ENCODE results near the gene AHRR. TPM values are rescaled to one million over a fixed set of nuclear protein-coding genes. Genes with fewer than 3 reads are reported as not detected.

Gene AHRR
- total RNA-seq, 1 experiment from 2014 or later, result 2.2 TPM

DNA sequence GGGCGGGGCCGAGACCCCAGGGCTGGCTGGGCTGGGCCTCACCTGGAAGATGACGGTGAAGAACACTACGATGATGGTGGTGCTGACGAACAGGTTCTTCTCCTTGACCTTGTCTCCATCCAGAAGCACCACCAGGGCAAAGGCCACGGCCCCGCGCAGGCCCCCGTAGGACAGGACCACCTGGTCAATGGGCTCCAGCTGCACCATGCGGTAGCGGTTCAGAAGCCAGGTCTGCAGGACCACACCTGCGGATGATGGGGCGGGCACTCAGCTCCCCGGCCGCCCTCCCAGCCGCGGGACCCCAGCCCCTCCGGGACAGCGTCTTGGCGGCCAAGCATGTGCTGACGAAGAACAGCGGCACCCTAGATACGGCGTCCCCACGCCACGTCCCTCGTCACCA, 161.0 kb downstream of the AHRR start:
- H3K27ac ChIP-seq (ENCODE audit: insufficient read length, low read depth, low read length), result no peak overlapping the region
- Mint-ChIP-seq H3K4me1 (no peaks in the 10 kb centered on the region; a peak in 1 of 4 replicates), H3K9me3 (no peaks in the 10 kb centered on the region), H3K27me3 (ENCODE audit: low read depth) (peaks cover 13% of the 10 kb centered on the region), H3K4me3 (no peak overlapping the region), H3K36me3 (ENCODE audit: insufficient read depth in 1 of 3, low read depth in 3 of 3) (no peaks in the 10 kb centered on the region), H3K27ac (no peak overlapping the region)
- no peak overlapping the region for H2BK15ac ChIP-seq (ENCODE audit: low read depth, low read length)
- no peak overlapping the region for H4K8ac ChIP-seq (replicated peaks; ENCODE audit: insufficient read length, low read depth, low read length)
- H3T11ph ChIP-seq (ENCODE audit: low read length), result no peak overlapping the region
- no peaks in the 10 kb centered on the region for H3K79me1 ChIP-seq (ENCODE audit: insufficient read depth, low read depth, low read length, poor library complexity, severe bottlenecking)
- H2BK12ac ChIP-seq (ENCODE audit: insufficient read length, low read depth, low read length), result no peak overlapping the region
- no peak overlapping the region for H2BK20ac ChIP-seq (ENCODE audit: low read depth, low read length, poor library complexity, severe bottlenecking)
- H3K23ac ChIP-seq (ENCODE audit: insufficient read length, low read depth, low read length), result no peak overlapping the region
- H4K20me1 ChIP-seq (ENCODE audit: control insufficient read depth, insufficient read depth, insufficient read length), result no peaks in the 10 kb centered on the region
- H3K4me1 ChIP-seq (ENCODE audit: insufficient read depth, low read length), result no peaks in the 10 kb centered on the region
- no peak for TF ChIP-seq CTCF (conservative IDR thresholded peaks at IDR 0.05)
- no peak overlapping the region for H2BK120ac ChIP-seq (ENCODE audit: low read depth, low read length, poor library complexity, severe bottlenecking)
- H3K79me2 ChIP-seq (ENCODE audit: insufficient read depth, low read length), result no peaks in the 10 kb centered on the region
- no peak overlapping the region for H3K4me2 ChIP-seq (ENCODE audit: insufficient read depth, insufficient read length, low read length)
- no peak overlapping the region for H3K9ac ChIP-seq (ENCODE audit: extremely low read depth, insufficient read length, low read length)
- no peaks in the 10 kb centered on the region for H3K27me3 ChIP-seq (ENCODE audit: insufficient read depth, low read length)
- WGBS (ENCODE audit: extremely low coverage, insufficient read length, low lambda C conversion rate), result no CpG with 5 or more reads among the region's 27 CpGs
- no peak for DNase-seq
- no peak overlapping the region for H2AK5ac ChIP-seq (ENCODE audit: insufficient read length, low read length)
- H3K9me3 ChIP-seq (ENCODE audit: control insufficient read depth, low read depth, low read length), result no peaks in the 10 kb centered on the region
- no peak overlapping the region for H2AFZ ChIP-seq (ENCODE audit: low read length)
- H3K4ac ChIP-seq (ENCODE audit: low read depth, low read length), result no peak overlapping the region
- no peak overlapping the region for H3K14ac ChIP-seq (ENCODE audit: insufficient read depth, low read length)
- no peaks in the 10 kb centered on the region for H3K23me2 ChIP-seq (ENCODE audit: insufficient read length, low read depth, low read length, poor library complexity, severe bottlenecking)
- H4K91ac ChIP-seq (ENCODE audit: insufficient read length, low read depth, low read length), result no peak overlapping the region
- no peak overlapping the region for H2BK5ac ChIP-seq (ENCODE audit: insufficient read length, low read length)
- H3K18ac ChIP-seq (ENCODE audit: insufficient read length, low read depth, low read length), result no peak overlapping the region
- no peak overlapping the region for H3K56ac ChIP-seq (ENCODE audit: insufficient read length, low read depth, low read length)
- H4K5ac ChIP-seq (ENCODE audit: insufficient read length, low read depth, low read length), result no peak overlapping the region
